Measurements from ENCODE around the gene COX7A1.
A peak's percentile ranks its signal among the peaks of the same experiment; 100 is the strongest.
"Not testable (repeated sequence)": the region's sequence is repeated elsewhere in the genome, so short reads cannot be mapped to it uniquely, and the experiment has no call there.

Gene COX7A1

DNA sequence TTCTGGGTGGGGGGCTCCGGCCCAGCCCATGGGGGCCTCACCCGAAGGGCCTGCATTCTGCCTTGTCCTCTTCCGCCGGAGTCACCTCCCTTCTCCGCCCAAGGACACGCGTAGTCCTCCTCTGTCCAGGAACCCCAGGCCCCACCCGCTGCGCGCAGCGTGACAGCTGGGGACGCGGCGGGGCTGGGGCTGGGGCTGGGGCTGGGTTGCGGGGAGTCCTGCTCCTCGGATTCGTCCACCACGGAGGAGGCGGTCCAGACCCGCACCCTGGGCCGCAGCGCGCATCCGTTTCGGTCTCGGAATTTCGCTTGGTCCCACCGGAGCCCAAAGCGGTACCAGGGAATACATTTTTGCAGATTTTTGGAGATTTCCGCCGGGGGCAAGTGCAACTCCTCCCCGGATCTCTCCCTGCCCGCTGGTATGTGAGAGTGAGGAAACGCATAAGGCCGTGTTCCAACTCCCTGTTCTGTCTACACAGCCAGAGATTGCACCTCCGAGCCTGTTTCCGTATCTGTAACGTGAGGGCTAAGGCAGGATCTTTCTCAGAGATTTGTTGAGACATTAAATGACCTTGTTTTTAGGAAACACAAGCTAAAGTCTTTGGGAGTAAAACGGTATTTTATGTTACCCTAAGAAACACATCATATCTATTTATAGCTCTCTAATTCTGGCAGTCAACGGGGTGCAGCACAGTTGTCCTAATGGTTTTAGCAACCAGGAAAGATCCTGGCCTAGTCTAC lies at the start of gene COX7A1:
Gene COX7A1 (minus strand): TSS at position 96 of the 740 bp plus-strand sequence. CDS start 40 bp downstream, at position 56.
- no peaks in the 10 kb centered on the region for H3K27me3 ChIP-seq (ENCODE audit: low read depth, low read length)
- peaks cover 20 to 22% of the 10 kb centered on the region in 2 donors for H3K36me3 ChIP-seq (ENCODE audit: control insufficient read depth in 1 of 2, insufficient read depth in 2 of 2, low read length in 2 of 2)
- peak within 1 kb of the TSS; percentile 70 to 74 for H3K4me3 ChIP-seq (ENCODE audit: low read depth in 1 of 2, low read length in 2 of 2)
- H3K27ac ChIP-seq (ENCODE audit: low read length) = peak within 1 kb of the TSS; percentile 92
- peaks cover 0 to 14% of the 10 kb centered on the region in 2 donors for H3K4me1 ChIP-seq (ENCODE audit: control insufficient read depth in 1 of 2, insufficient read depth in 2 of 2, low read length in 2 of 2)
- no peaks in the 10 kb centered on the region for H3K9me3 ChIP-seq (ENCODE audit: control insufficient read depth in 1 of 2, low read length in 2 of 2)

DNA sequence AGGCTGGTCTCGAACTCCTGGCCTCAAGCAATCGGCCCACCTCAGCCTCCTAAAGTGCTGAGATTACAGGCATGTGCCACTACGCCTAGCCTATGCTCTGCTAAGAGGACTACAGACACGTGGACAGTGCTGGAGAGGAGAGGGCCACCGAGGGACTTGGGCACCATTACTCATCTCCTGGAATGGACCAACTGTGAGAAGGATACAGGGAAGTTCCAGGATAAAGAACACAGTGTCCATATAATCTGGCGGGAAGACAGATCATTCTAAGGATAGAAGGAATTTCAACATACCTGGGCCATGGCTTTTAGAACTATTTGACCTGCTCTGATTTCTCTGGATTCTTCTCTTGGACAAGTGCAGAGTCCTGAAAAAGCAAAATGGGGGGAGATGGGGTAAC lies 49.4 kb upstream of the COX7A1 start:
- H3K36me3 ChIP-seq (ENCODE audit: control insufficient read depth in 1 of 2, insufficient read depth in 2 of 2, low read length in 2 of 2) = peaks cover 0 to 8% of the 10 kb centered on the region in 2 donors
- no peaks in the 10 kb centered on the region for H3K4me1 ChIP-seq (ENCODE audit: control insufficient read depth in 1 of 2, insufficient read depth in 2 of 2, low read length in 2 of 2)
- no peaks in the 10 kb centered on the region for H3K9me3 ChIP-seq (ENCODE audit: control insufficient read depth in 1 of 2, low read length in 2 of 2)
- no peak overlapping the region for H3K27ac ChIP-seq (ENCODE audit: low read length)
- no peak overlapping the region for H3K4me3 ChIP-seq (ENCODE audit: low read depth in 1 of 2, low read length in 2 of 2)
- H3K27me3 ChIP-seq (ENCODE audit: low read depth, low read length) = no peaks in the 10 kb centered on the region

DNA sequence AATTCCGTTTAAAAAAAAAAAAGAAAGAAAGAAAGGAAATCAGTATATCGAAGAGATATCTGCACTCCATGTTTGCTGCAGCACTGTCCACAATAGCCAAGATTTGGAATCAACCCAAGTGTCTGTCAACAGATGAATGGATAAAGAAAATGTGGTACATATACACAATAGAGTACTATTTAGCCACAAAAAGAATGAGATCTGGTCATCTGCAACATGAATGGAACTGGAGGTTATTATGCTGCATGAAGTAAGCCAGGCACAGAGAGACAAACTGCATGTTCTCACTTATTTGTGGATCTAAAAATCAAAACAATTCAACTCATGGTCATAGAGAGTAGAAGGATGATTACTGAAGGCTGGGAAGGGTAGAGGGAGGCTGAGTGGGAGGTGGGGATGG lies 45.9 kb upstream of the COX7A1 start:
- H3K27me3 ChIP-seq (ENCODE audit: low read depth, low read length) = no peaks in the 10 kb centered on the region
- H3K36me3 ChIP-seq (ENCODE audit: control insufficient read depth in 1 of 2, insufficient read depth in 2 of 2, low read length in 2 of 2) = peaks cover 14 to 25% of the 10 kb centered on the region in 2 donors
- H3K4me3 ChIP-seq (ENCODE audit: low read depth in 1 of 2, low read length in 2 of 2) = no peak overlapping the region
- no peak overlapping the region for H3K27ac ChIP-seq (ENCODE audit: low read length)
- H3K4me1 ChIP-seq (ENCODE audit: control insufficient read depth in 1 of 2, insufficient read depth in 2 of 2, low read length in 2 of 2) = no peaks in the 10 kb centered on the region
- no peaks in the 10 kb centered on the region for H3K9me3 ChIP-seq (ENCODE audit: control insufficient read depth in 1 of 2, low read length in 2 of 2)

DNA sequence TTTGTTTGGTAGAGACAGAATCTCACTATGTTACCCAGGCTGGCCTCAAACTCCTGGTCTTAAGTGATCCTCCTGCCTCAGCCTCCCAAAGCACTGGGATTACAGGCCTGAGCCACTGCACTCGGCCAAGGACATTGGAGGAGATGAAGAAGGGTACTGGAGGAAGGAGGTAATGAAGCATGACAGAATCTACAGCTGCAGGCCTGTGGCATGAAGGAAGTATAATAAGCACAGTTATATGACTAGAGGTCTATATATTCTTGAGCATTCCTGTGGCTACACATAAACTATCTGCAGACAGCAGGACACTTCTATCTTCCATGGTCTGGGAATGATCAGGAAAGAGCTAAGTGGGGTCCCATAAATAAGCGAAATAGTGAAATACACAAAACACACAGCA lies 44.0 kb upstream of the COX7A1 start:
- no peak overlapping the region for H3K4me3 ChIP-seq (ENCODE audit: low read depth in 1 of 2, low read length in 2 of 2)
- H3K36me3 ChIP-seq (ENCODE audit: control insufficient read depth in 1 of 2, insufficient read depth in 2 of 2, low read length in 2 of 2) = peaks cover 14 to 21% of the 10 kb centered on the region in 2 donors

DNA sequence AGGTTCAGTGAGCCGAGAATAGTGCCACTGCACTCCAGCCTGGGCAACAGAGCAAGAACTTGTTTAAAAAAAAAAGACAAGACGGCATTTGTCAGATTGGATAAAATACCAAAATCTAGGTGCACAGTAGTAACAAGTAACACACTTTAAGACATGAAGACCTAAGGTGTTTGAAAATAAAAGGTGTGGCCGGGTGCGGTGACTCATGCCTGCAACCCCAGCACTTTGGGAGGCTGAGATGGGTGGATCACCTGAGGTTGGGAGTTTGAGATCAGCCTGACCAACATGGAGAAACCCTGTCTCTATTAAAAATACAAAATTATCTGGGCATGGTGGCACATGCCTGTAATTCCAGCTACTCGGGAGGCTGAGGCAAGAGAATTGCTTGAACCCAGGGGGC lies 34.5 kb upstream of the COX7A1 start:
- not testable (repeated sequence) for H3K9me3 ChIP-seq (ENCODE audit: control insufficient read depth in 1 of 2, low read length in 2 of 2); H3K4me1 ChIP-seq (ENCODE audit: control insufficient read depth in 1 of 2, insufficient read depth in 2 of 2, low read length in 2 of 2); H3K27me3 ChIP-seq (ENCODE audit: low read depth, low read length); H3K27ac ChIP-seq (ENCODE audit: low read length); H3K4me3 ChIP-seq (ENCODE audit: low read depth in 1 of 2, low read length in 2 of 2)
- peaks cover 12 to 18% of the 10 kb centered on the region in 2 donors for H3K36me3 ChIP-seq (ENCODE audit: control insufficient read depth in 1 of 2, insufficient read depth in 2 of 2, low read length in 2 of 2)

More for the DNA sequence above, 44.0 kb upstream of the COX7A1 start:
- no peaks in the 10 kb centered on the region for H3K4me1 ChIP-seq (ENCODE audit: control insufficient read depth in 1 of 2, insufficient read depth in 2 of 2, low read length in 2 of 2)
- no peaks in the 10 kb centered on the region for H3K9me3 ChIP-seq (ENCODE audit: control insufficient read depth in 1 of 2, low read length in 2 of 2)
- H3K27me3 ChIP-seq (ENCODE audit: low read depth, low read length) = no peaks in the 10 kb centered on the region
- H3K27ac ChIP-seq (ENCODE audit: low read length) = no peak overlapping the region

DNA sequence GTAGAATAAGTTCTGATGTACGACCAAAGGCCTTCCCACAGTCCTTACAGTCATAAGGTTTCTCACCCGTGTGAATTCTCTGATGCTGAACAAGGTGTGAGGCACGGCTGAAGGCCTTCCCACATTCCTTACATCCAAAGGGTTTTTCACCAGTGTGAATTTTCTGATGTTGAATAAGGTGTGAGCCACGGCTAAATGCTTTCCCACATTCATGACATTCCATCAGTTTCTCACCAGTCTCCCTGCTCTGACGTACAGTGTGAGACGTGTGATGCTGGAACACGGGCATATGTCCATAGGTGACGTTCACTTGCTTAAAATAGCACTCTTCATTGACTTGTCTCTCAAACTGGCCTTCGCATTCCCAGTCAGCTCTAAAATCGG lies 31.0 kb upstream of the COX7A1 start:
- Histone ChIP-seq H3K4me1 (ENCODE audit: control insufficient read depth in 1 of 2, insufficient read depth in 2 of 2, low read length in 2 of 2) (no peaks in the 10 kb centered on the region), H3K36me3 (ENCODE audit: control insufficient read depth in 1 of 2, insufficient read depth in 2 of 2, low read length in 2 of 2) (peaks cover 12 to 14% of the 10 kb centered on the region in 2 donors), H3K9me3 (ENCODE audit: control insufficient read depth in 1 of 2, low read length in 2 of 2) (no peaks in the 10 kb centered on the region), H3K27me3 (ENCODE audit: low read depth, low read length) (no peaks in the 10 kb centered on the region), H3K27ac (ENCODE audit: low read length) (no peak overlapping the region), H3K4me3 (ENCODE audit: low read depth in 1 of 2, low read length in 2 of 2) (no peak overlapping the region)

DNA sequence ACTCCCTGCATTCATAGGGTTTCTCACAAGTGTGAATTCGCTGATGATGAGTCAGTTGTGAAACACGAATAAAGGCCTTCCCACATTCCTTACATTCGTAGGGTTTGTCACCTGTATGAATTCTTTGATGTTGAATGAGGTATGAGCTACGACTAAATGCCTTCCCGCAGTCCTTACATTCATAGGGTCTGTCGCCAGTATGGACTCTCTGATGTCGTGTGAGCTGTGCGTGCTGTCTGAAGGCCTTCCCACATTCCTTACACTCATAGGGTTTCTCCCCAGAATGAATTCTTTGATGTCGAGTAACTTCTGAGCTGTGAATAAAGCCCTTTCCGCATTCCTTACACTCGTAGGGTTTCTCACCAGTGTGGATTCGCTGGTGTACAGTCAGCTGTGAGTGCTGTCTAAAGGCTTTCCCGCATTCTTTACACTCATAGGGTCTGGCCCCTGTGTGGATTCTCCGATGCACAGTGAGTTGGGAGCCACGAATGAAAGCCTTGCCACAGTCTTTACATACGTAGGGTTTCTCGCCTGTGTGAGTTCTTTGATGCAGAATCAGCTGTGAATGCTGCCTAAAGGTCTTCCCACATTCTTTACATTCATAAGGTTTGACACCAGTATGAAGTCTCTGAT lies 30.5 kb upstream of the COX7A1 start:
- Histone ChIP-seq H3K9me3 (ENCODE audit: control insufficient read depth in 1 of 2, low read length in 2 of 2) (no peaks in the 10 kb centered on the region), H3K27ac (ENCODE audit: low read length) (no peak overlapping the region), H3K4me1 (ENCODE audit: control insufficient read depth in 1 of 2, insufficient read depth in 2 of 2, low read length in 2 of 2) (no peaks in the 10 kb centered on the region), H3K36me3 (ENCODE audit: control insufficient read depth in 1 of 2, insufficient read depth in 2 of 2, low read length in 2 of 2) (peaks cover 12 to 14% of the 10 kb centered on the region in 2 donors), H3K4me3 (ENCODE audit: low read depth in 1 of 2, low read length in 2 of 2) (no peak overlapping the region), H3K27me3 (ENCODE audit: low read depth, low read length) (no peaks in the 10 kb centered on the region)

DNA sequence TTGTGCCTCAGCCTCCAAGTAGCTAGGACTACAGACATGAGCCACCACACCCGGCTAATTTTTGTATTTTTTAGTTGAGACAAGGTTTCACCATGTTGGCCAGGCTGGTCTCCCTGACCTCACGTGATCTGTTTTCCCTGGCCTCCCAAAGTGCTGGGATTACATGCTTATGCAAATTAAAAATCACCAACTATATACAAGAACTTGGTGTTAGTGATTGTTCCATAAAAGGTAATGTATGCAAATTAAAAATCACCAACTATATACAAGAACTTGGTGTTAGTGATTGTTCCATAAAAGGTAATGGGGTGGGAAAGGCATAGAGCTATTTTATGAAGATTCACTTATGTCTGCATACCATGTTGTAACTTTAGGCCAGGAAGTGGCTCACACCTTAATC lies 26.8 kb upstream of the COX7A1 start:
- H3K27ac ChIP-seq (ENCODE audit: low read length); H3K9me3 ChIP-seq (ENCODE audit: control insufficient read depth in 1 of 2, low read length in 2 of 2); H3K4me1 ChIP-seq (ENCODE audit: control insufficient read depth in 1 of 2, insufficient read depth in 2 of 2, low read length in 2 of 2); H3K27me3 ChIP-seq (ENCODE audit: low read depth, low read length); H3K4me3 ChIP-seq (ENCODE audit: low read depth in 1 of 2, low read length in 2 of 2): not testable (repeated sequence)
- peaks cover 12 to 14% of the 10 kb centered on the region in 2 donors for H3K36me3 ChIP-seq (ENCODE audit: control insufficient read depth in 1 of 2, insufficient read depth in 2 of 2, low read length in 2 of 2)

DNA sequence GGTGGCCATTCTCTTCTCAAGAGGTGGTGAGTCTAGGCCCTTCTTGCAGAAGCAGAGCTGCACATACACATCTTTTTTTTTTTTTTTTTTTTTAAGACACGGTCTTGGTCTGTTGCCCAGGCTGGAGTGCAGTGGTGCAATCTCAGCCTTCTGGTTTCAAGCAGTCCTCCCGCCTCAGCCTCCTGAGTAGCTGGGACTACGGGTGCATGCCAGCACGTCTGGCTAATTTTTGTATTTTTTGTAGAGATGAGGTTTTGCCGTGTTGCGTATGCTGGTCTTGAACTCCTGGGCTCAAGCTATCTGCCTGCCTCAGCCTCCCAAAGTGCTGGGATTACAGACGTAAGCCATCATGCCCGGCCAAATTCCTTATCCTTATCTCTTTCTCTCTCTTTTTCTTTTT lies 21.6 kb upstream of the COX7A1 start:
- not testable (repeated sequence) for H3K9me3 ChIP-seq (ENCODE audit: control insufficient read depth in 1 of 2, low read length in 2 of 2); H3K27me3 ChIP-seq (ENCODE audit: low read depth, low read length); H3K4me1 ChIP-seq (ENCODE audit: control insufficient read depth in 1 of 2, insufficient read depth in 2 of 2, low read length in 2 of 2); H3K4me3 ChIP-seq (ENCODE audit: low read depth in 1 of 2, low read length in 2 of 2); H3K36me3 ChIP-seq (ENCODE audit: control insufficient read depth in 1 of 2, insufficient read depth in 2 of 2, low read length in 2 of 2); H3K27ac ChIP-seq (ENCODE audit: low read length)

DNA sequence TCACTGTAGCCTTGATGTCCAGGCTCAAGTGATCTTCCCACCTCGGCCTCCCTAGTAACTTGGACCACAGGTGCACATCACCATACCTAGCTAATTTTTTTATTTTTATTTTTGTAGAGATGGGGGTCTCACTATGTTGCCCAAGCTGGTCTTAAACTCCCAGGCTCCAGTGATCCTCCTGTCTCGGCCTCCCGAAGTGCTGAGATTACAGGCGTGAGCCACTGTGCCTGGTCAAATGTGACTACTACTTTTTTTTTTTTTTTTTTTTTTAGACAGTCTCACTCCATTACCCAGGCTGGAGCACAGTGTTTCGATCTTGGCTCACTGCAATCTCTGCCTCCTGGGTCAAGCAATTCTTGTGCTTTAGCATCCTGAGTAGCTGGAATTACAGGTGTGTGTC lies 20.6 kb upstream of the COX7A1 start:
- Histone ChIP-seq H3K9me3 (ENCODE audit: control insufficient read depth in 1 of 2, low read length in 2 of 2) (no peaks in the 10 kb centered on the region), H3K4me3 (ENCODE audit: low read depth in 1 of 2, low read length in 2 of 2) (no peak overlapping the region), H3K36me3 (ENCODE audit: control insufficient read depth in 1 of 2, insufficient read depth in 2 of 2, low read length in 2 of 2) (no peaks in the 10 kb centered on the region), H3K27ac (ENCODE audit: low read length) (no peak overlapping the region), H3K27me3 (ENCODE audit: low read depth, low read length) (no peaks in the 10 kb centered on the region), H3K4me1 (ENCODE audit: control insufficient read depth in 1 of 2, insufficient read depth in 2 of 2, low read length in 2 of 2) (peaks cover 0 to 6% of the 10 kb centered on the region in 2 donors)

DNA sequence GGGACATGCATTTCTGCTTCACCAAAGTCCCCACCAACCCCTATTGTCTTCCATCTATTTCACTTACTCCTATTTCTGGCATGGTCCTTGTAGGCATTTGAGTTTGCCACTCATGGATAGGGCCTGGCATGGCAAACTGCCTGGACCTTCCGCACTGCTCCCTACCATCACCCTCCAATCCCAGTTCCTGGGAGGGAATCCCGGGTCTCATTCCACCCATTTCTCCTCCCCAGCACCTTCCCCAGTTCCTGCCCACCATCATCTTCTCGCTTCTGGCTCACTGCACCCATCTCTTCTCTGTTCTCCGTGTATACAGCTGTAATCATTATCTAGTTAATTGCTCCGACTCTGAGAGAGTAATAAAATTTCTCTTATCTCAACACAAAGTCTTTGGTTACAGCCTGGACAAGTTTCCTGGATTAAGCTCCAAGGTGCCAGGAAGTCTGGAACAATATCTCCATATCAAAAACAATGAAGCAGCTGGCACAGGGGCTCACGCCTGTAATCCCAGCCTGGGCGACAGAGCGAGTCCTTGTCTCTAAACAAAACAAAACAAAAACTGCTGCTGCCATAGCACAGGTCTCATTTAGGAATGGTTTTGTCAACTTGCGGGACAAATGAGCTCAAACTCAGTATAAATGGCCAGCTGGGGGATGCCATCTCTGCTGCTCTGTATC lies 17.0 kb upstream of the COX7A1 start:
- Histone ChIP-seq H3K27me3 (ENCODE audit: low read depth, low read length) (no peaks in the 10 kb centered on the region), H3K4me3 (ENCODE audit: low read depth in 1 of 2, low read length in 2 of 2) (no peak overlapping the region), H3K9me3 (ENCODE audit: control insufficient read depth in 1 of 2, low read length in 2 of 2) (no peaks in the 10 kb centered on the region), H3K4me1 (ENCODE audit: control insufficient read depth in 1 of 2, insufficient read depth in 2 of 2, low read length in 2 of 2) (peaks cover 0 to 6% of the 10 kb centered on the region in 2 donors), H3K27ac (ENCODE audit: low read length) (no peak overlapping the region), H3K36me3 (ENCODE audit: control insufficient read depth in 1 of 2, insufficient read depth in 2 of 2, low read length in 2 of 2) (peaks cover 0 to 3% of the 10 kb centered on the region in 2 donors)
